PC-9 (cell line): ENCODE data around the gene HEPH. TPM values are rescaled to one million over a fixed set of nuclear protein-coding genes. Genes with fewer than 3 reads are reported as not detected.
A peak's percentile ranks its signal among the peaks of the same experiment; 100 is the strongest.

ENCODE experiments used
- BruUV-seq: library from RNA; stranded (reverse); fragments of 400-500 nt; replicated peaks from 2 replicates; lab custom pipeline; 2021; lab: Mats Ljungman, UMichigan
- CTCF ChIA-PET: fragments of 300-600 bp; sonication (Branson Sonifier 250); formaldehyde crosslinking; loops from one replicate; lab custom pipeline; 2022; ENCODE audit warnings: antibody characterized with exemption; lab: Charles Lee
- POLR2A ChIA-PET: fragments of 300-600 bp; sonication (Branson Sonifier 250); formaldehyde crosslinking; loops from one replicate; lab custom pipeline; 2022; ENCODE audit warnings: antibody characterized with exemption; ENCODE audit not compliant: unreplicated experiment; lab: Charles Lee
- DNase-seq, 2 experiments: peaks; one replicate each; pipeline versions ENCODE4 v3.0.0 to v3.0.0-alpha.2; 2015 to 2022; ENCODE audit warnings: mixed read lengths in 1 of 2
- H2AFZ ChIP-seq: fragments of 200-600 bp; sonication (generic); 2 replicates; pipeline ENCODE4 v1.8.1; 2017; ENCODE audit warnings: antibody characterized with exemption
- H3F3A ChIP-seq: fragments of 200-600 bp; sonication (generic); 2 replicates; pipeline ENCODE4 v1.8.1; 2017; ENCODE audit warnings: antibody characterized with exemption, mild to moderate bottlenecking, low read depth; ENCODE audit not compliant: insufficient read depth
- H3K27ac ChIP-seq: fragments of 200-600 bp; sonication (generic); 2 replicates; pipeline ENCODE4 v1.6.1; 2016; ENCODE audit warnings: mixed run types
- H3K27me3 ChIP-seq: fragments of 200-600 bp; sonication (generic); 2 replicates; pipeline ENCODE4 v1.6.1; 2016; ENCODE audit warnings: low read depth, mixed run types; ENCODE audit not compliant: insufficient read depth
- H3K36me3 ChIP-seq: fragments of 200-600 bp; sonication (generic); 2 replicates; pipeline ENCODE4 v1.6.1; 2016; ENCODE audit warnings: low read depth, mixed run types
- H3K4me1 ChIP-seq: fragments of 200-600 bp; sonication (generic); replicated peaks from 2 replicates; pipeline ENCODE4 v1.6.1; 2016; ENCODE audit warnings: mixed run types; ENCODE audit not compliant: insufficient read depth
- H3K4me2 ChIP-seq: fragments of 200-600 bp; sonication (generic); 2 replicates; pipeline ENCODE4 v1.6.1; 2017; ENCODE audit warnings: mixed run types
- H3K4me3 ChIP-seq: fragments of 200-600 bp; sonication (generic); 2 replicates; pipeline ENCODE4 v1.6.1; 2016; ENCODE audit warnings: mixed run types
- H3K79me2 ChIP-seq: fragments of 200-600 bp; sonication (generic); 2 replicates; pipeline ENCODE4 v1.6.1; 2017; ENCODE audit warnings: low read depth, mixed run types
- H3K9me2 ChIP-seq: fragments of 200-600 bp; sonication (generic); 2 replicates; pipeline ENCODE4 v1.8.1; 2017; ENCODE audit warnings: mild to moderate bottlenecking; ENCODE audit not compliant: insufficient read depth
- H3K9me3 ChIP-seq: fragments of 200-600 bp; sonication (generic); 2 replicates; pipeline ENCODE4 v1.8.1; 2016; ENCODE audit warnings: low read depth; ENCODE audit not compliant: insufficient read depth
- H4K20me1 ChIP-seq: fragments of 200-600 bp; sonication (generic); 2 replicates; pipeline ENCODE4 v1.8.1; 2017; ENCODE audit not compliant: insufficient read depth
- EZH2 ChIP-seq: fragments of 200-600 bp; sonication (generic); IDR thresholded peaks from 2 replicates; pipeline ENCODE4 v1.8.0; 2017; ENCODE audit warnings: antibody characterized with exemption, low read depth
- intact Hi-C: fragments of 100-400 bp; cut with micrococcal nuclease; formaldehyde crosslinking; loops from one replicate; pipeline ENCODE4 v1.10.0; 2022; ENCODE audit not compliant: unreplicated experiment
- total RNA-seq: library from RNA; stranded (reverse); gene quantifications from 2 replicates; pipeline ENCODE4 v1.2.3, GENCODE V29; 2021
- TF ChIP-seq, protein P1 (sequence below): fragments of 200-600 bp; sonication (generic); conservative IDR thresholded peaks from 2 replicates; pipeline ENCODE4 v1.6.1; 2017; ENCODE audit warnings: mixed run types, antibody characterized with exemption, mild to moderate bottlenecking, moderate library complexity

The HEPH gene
- total RNA-seq, 1 experiment from 2014 or later: not detected

DNA sequence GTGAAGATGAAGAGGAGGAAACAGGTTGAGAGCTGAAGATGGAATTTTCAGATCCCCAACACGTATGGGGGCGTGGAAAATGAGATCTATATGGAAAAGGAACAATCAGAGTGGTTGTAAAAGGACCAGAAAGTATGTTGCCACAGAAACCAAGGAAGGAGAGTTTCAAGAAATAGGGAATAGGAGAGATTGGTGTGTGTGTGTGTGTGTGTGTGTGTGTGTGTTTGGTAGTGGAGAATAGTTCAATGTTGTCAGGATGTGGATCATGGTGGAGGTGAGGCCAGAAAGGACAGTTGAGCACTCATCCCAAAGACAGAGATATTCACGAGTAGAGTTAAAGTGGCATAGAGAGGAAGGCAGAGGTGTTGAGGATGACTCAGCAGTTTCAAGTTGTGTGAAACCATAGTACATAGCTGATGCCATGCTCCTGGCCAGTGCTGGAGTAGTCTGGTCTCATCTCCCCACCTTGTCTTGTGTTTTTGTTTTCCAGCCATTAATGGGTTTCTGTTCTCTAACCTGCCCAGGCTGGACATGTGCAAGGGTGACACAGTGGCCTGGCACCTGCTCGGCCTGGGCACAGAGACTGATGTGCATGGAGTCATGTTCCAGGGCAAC, 36.1 kb downstream of the HEPH start:
- TF ChIP-seq, protein P1, sequence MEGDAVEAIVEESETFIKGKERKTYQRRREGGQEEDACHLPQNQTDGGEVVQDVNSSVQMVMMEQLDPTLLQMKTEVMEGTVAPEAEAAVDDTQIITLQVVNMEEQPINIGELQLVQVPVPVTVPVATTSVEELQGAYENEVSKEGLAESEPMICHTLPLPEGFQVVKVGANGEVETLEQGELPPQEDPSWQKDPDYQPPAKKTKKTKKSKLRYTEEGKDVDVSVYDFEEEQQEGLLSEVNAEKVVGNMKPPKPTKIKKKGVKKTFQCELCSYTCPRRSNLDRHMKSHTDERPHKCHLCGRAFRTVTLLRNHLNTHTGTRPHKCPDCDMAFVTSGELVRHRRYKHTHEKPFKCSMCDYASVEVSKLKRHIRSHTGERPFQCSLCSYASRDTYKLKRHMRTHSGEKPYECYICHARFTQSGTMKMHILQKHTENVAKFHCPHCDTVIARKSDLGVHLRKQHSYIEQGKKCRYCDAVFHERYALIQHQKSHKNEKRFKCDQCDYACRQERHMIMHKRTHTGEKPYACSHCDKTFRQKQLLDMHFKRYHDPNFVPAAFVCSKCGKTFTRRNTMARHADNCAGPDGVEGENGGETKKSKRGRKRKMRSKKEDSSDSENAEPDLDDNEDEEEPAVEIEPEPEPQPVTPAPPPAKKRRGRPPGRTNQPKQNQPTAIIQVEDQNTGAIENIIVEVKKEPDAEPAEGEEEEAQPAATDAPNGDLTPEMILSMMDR: no peak
- TF ChIP-seq EZH2: no peak
- no peak overlapping the region for H3K27ac ChIP-seq
- H3F3A ChIP-seq: no peaks in the 10 kb centered on the region
- intact Hi-C loops: no loop called here
- H4K20me1 ChIP-seq: no peaks in the 10 kb centered on the region
- no peaks in the 10 kb centered on the region for H3K9me2 ChIP-seq
- no peaks in the 10 kb centered on the region for H3K27me3 ChIP-seq
- ChIA-PET CTCF (no interaction called here), POLR2A (no interaction called here)
- no peaks in the 10 kb centered on the region for H3K9me3 ChIP-seq
- no peaks in the 10 kb centered on the region for H3K79me2 ChIP-seq
- H3K4me1 ChIP-seq: no peaks in the 10 kb centered on the region
- DNase-seq: no peak
- no TSS peak for BruUV-seq
- no peaks in the 10 kb centered on the region for H3K36me3 ChIP-seq
- H3K4me3 ChIP-seq: no peak overlapping the region
- no peak overlapping the region for H3K4me2 ChIP-seq
- H2AFZ ChIP-seq: no peak overlapping the region

DNA sequence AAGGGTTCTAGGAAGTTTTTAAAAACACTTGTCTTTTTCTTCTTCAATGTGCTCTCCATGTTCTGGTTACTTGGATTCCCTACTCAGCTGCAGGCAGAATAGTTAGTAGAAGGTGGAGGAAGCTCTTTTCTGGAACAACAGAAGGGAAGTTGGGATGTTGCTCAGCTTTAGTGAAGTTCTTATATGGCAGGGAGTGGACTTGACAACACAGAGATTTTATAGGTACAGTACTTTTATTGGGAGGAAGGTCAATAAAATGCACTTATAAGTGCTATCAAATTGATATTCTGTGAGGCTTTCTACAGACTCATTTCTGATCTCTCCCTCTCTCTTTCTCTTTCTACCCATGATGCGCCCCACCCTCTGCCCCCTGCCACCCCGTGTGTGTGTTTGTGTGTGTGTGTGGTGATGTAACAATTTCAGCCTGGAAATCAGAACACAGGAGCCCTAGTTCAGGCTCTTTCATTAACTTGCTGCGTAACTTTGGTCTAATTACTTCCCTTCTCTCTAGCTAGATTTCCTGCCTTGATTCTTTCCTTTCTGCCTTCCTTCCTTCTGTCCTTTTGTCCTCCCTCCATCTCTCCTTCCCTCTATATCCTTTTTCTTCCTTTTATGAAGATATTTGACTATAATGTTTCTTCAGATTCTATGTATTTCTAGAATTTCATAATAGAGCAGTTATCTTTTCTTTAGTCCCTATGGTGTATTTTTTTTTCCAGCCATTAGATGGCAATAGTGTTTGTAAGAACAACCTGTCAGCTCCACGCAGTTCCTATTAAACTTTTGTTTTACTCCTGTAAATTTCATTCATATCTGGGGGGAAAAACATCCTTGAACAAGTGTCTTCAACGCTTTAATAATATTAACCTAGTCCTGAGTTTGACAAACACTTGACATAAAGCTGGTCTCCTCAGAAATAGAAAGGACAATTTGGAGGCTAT, 37.1 kb downstream of the HEPH start:
- TF ChIP-seq, protein P1: peak; percentile 44; the same call in 1 of the 2 replicates
- TF ChIP-seq EZH2: no peak
- POLR2A ChIA-PET: no interaction called here

DNA sequence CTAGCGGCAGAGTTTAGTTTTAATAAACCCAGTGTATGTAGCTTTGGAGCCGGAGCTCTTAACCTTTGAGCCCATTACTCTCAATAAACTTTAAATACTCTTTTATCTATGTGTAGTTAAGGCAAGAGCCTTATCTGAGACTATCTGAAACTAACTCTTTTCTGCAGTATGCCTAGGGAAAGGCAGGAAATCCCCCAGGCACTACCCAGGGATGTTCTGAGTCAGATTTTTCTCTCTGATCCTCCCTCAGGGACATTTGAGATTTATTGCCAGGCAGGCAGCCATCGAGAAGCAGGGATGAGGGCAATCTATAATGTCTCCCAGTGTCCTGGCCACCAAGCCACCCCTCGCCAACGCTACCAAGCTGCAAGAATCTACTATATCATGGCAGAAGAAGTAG, 39.1 kb downstream of the HEPH start:
- no peaks in the 10 kb centered on the region for H3K9me3 ChIP-seq
- H3K36me3 ChIP-seq: no peaks in the 10 kb centered on the region
- ChIA-PET CTCF (no interaction called here), POLR2A (no interaction called here)
- no peaks in the 10 kb centered on the region for H3F3A ChIP-seq
- H3K27me3 ChIP-seq: no peaks in the 10 kb centered on the region
- intact Hi-C loops: no loop called here
- no TSS peak for BruUV-seq
- no peak overlapping the region for H3K4me3 ChIP-seq
- no peaks in the 10 kb centered on the region for H3K9me2 ChIP-seq
- no peak overlapping the region for H2AFZ ChIP-seq
- H4K20me1 ChIP-seq: no peaks in the 10 kb centered on the region
- no peak for DNase-seq
- no peaks in the 10 kb centered on the region for H3K79me2 ChIP-seq
- no peaks in the 10 kb centered on the region for H3K4me1 ChIP-seq
- H3K27ac ChIP-seq: no peak overlapping the region
- H3K4me2 ChIP-seq: no peak overlapping the region
- TF ChIP-seq, protein P1: no peak
- no peak for TF ChIP-seq EZH2

More for the DNA sequence above, 37.1 kb downstream of the HEPH start:
- intact Hi-C loops: no loop called here
- Histone ChIP-seq H2AFZ (no peak overlapping the region), H3K9me3 (no peaks in the 10 kb centered on the region), H4K20me1 (no peaks in the 10 kb centered on the region), H3K27me3 (no peaks in the 10 kb centered on the region), H3K4me2 (no peak overlapping the region), H3K27ac (no peak overlapping the region), H3K9me2 (no peaks in the 10 kb centered on the region), H3F3A (no peaks in the 10 kb centered on the region), H3K36me3 (no peaks in the 10 kb centered on the region), H3K79me2 (no peaks in the 10 kb centered on the region), H3K4me1 (no peaks in the 10 kb centered on the region), H3K4me3 (no peak overlapping the region)
- no peak for DNase-seq
- BruUV-seq: no TSS peak
- CTCF ChIA-PET: no interaction called here
